GM18498 (cell line): ENCODE results near the gene SERPINA1.
"Not testable (repeated sequence)": the region's sequence is repeated elsewhere in the genome, so short reads cannot be mapped to it uniquely, and the experiment has no call there.

ENCODE experiments used
- ATAC-seq: cut with Tn5 transposase; IDR thresholded peaks from one replicate; pipeline ENCODE4 v1.9.1; 2021; ENCODE audit warnings: mild to moderate bottlenecking, moderate library complexity; ENCODE audit not compliant: unreplicated experiment

Gene SERPINA1

DNA sequence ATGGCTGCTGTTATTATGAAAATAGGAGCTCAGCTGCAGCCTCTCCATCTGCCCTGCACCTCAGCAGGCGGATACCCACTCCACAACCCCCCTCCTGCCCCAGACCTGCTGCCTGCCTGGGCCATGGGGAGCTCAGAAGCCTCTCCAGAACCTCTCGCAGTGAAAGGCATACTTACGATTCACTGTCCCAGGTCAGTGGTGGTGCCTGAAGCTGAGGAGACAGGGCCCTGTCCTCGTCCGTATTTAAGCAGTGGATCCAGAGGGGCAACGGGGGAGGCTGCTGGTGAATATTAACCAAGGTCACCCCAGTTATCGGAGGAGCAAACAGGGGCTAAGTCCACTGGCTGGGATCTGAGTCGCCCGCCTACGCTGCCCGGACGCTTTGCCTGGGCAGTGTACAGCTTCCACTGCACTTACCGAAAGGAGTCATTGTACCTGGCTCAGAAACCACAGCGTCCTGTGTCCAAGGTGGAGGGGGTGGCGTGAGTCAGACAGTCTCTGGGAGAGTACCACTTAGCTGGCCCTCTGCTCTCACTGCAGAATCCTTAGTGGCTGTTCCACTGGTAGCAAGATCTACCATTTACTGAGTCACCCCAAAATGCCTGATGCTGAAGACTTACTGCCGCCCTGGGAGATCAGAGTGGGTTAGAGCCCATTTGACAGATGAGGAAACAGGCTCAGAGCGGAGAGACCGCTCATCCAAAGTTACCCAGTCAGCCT lies at the start of gene SERPINA1:
Gene SERPINA1 (minus strand): TSS at position 219 of the 720 bp plus-strand sequence. CDS start 5,365 bp downstream, outside the sequence.
- ATAC-seq: no peak

DNA sequence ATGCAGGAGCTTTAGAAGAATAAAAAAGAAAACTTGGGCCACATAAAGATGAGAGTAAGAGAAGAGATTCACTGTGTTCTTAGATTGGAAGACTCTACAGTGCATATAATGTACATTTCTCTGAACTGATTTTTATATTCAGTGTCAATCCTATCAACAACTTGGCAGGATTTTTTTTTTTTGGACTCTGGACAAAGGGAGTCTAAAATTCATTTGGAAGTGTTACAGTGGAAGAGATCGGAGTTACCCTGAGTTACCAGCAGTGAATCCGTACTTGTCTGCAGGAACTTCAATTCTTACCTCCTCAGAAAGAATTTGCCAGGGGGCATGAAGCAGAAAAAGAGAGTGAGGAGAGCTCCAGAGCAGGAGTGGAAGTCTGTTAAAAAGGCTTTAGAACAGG lies 40.2 kb upstream of the SERPINA1 start:
- no peak for ATAC-seq

DNA sequence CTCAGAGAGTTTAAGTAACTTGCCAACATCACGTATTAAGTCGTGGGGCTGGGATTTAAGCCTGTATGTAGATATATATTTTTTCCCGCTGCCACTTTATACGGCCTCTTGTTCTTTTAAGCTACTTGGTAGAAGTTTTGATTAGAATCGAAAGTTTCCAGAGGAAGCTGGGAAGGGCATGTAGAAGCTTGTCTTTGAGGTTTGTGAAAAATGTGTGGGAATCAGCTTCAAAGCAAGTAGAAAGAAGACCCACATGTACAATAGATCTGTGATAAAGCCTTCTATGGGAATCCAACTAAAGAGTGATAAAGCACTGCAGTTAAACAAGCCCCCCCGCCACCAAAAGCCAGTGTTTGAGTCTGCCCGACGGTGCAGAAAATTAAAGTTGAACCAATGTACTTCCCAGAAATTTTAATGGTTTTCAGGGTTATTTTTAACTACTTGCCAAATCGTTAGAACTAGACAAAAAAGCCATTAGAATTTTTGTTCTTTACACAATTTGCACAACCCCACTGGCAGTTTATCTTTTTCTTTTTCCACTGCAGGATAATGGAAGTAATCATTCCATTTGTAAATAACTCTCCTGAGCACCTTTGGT lies 38.7 kb upstream of the SERPINA1 start:
- no peak for ATAC-seq

DNA sequence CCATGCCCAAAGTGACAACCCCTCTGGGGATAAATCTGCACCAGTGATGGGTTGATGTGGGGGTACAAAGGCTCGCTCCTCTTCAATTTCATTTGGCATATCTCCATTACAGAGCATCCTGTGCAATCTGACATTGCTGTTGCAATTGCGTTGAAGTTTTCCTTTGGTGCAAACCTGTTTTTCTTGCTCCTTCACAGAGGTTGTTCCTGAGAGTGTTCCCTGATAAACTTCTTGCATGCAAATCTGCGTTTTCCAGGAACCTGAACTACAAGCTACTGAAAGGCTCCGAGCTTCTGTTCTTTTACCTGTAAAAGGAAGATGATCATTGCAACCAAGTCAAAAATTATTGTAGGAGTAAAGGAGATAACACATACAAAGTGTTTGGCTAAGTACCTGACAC lies 38.1 kb upstream of the SERPINA1 start:
- ATAC-seq: no peak

DNA sequence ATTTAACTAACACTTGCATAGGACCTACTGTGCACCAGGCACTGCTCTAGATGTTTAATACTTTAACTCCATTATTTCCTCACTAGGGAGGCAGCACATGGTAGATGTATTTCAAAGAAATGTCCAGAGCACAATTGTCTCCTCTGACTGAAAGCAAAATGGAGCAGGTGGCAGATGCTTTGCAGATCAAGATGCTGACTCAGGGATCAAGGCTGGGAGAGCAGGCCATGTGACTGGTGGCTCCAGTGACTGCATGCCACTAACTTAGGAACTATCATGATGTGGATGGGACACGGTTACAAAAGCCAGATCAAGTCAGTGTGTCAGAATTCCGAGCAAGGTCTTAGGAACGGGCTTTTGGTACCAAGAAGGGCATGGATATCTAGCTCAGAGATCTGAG lies 36.0 kb upstream of the SERPINA1 start:
- ATAC-seq: no peak

DNA sequence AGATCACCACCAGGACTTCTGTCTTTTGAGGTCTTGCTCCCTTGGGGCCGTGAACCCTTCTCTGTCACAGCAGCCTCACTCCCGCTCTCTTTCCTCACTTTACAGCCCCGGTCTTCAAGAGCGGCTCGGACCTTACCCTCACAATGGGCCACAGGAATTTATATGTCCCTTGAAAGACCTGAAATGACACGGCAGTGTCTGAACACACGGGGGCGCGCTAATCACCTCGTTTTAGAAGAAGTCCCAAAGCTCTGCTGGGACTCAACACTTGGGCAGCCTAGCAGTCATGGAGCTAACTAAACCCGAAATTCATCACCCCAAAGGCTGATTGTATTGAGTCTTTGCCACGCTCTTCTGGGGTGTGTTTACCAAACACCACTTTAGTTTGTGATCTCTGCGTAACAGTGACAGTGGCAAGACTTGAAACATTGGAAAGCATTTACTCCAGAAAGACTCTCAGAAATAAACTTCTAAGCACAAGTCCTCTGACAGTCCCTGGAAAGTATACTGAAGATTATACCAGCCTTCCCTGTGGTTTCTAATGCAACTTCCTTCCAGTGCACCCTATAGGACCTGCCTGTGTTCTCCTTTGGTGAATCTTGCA lies 35.2 kb upstream of the SERPINA1 start:
- ATAC-seq: no peak

DNA sequence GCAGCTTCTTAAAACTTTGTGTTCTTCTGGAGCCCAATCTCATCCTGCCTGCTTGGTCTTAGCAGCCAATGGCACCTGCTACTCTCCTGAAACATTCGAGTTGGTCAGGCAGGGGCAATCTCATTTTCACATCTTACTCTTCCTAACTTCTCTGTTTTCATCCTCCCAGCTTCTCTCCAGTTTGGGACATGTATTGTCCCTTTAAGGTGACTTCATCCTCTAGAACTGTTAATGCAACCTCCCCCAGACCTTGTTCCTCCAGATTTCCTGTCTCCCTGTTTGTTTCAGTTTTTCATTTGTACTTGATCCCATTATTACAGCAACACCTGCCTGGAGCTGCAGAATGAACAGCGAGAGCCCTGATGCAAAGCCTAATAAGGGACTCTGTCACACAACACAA lies 32.9 kb upstream of the SERPINA1 start:
- ATAC-seq: no peak

DNA sequence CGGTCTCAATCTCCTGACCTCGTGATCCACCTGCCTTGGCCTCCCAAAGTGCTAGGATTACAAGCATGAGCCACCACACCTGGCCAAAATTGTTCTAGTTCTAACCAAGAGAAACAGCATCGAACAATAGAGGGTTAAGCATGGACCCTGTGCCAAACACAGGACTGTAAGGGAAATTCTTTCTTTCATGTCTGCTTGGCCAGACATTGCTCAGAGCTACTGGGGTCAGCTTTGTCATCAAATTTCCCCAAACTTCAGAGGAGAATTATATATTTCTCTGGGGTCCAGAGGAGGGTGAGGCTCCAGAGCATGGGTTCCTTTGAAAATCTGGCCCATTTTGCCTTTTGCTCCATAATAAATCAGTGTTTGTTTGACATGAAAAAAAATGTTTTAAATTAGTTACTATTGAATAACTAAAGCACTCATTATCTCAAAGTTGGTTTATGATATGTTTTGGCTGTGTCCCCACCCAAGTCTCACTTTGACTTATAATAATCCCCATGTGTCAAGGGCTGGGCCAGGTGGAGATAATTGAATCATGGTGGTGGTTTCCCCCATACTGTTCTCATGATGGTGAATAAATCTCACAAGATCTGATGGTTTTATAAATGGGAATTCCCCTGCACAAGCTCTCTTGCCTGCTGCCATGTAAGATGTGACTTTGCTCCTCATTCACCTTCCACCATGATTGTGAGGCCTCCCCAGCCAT lies 29.2 kb upstream of the SERPINA1 start:
- not testable (repeated sequence) for ATAC-seq

DNA sequence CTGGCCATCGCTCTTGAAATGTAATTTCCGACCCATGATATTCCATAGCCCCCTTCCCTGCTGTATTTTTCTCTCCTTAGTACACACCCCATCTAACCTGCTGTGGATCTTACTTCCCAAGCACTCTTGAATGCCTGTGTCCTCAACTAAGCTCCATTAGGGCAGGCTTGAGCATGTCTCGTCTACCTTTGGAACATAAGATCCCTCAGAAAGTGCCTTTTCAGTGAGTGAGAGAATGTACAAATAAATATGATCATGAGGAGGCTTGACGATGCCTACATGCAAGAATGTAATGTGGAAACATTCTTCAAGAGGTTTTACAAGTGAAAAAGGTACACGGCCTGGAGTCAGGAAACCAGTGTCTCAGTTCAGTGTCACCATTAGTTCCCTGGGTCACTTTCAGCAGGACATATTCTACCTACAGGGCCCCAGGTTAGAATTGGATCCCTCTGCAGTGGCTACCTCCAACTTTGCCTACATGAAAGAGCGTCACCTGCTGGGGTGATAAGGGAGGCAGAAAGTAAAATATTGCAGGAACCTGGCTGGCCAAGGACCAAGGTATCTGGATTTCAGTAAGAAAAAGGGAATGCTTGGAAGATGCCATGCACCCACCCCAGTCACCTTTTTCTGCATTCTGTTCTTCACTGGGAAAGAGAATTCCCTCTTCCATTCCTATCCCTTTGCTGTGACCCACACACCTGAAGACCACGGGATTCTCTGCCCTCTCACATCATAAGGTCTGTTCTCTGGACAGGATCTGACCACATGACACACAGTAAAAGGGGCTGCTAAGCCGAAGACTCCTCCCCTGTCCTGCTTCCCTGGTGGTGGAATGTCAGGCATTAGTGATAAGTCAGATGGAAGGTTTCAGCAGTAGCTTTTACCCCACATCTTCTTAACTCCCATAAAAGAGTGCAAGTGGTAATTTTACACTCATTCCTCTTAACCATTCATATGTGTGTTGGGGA lies 24.6 kb upstream of the SERPINA1 start:
- no peak for ATAC-seq

DNA sequence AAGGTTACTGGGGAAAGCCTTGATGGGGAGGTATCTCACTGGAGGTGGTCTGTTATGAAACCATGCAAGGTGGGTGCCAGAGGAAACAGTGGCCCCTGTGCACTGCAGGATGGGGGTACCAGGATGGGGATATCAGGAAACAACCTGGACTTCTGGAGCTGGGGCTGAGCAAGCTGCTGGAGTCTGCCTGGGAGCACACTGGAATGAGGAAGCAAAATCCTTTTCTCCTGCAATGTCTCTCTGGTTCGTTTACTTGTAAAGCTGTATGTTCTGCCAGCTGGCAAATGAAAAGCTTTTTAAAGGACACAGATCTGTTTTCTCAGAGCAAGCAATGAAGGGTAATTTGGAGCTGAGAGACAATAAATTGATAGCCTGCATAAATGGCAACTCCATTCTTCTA lies 23.2 kb upstream of the SERPINA1 start:
- no peak for ATAC-seq

DNA sequence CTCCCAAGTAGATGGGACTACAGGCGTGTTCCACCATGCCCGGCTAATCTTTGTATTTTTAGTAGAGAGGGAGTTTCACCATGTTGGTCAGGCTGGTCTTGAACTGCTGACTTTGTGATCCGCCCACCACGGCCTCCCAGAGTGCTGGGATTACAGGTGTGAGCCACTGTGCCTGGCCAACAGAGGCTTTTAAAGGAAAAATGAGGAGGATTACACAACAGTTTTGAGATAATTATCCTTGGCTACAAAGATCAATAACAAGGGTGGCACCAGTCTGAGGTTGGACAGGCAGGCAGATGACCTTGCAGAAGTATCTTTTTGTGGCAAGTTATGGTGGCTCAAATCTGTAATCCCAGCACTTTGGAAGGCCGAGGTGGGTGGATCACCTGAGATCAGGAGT lies 21.0 kb upstream of the SERPINA1 start:
- ATAC-seq: not testable (repeated sequence)

DNA sequence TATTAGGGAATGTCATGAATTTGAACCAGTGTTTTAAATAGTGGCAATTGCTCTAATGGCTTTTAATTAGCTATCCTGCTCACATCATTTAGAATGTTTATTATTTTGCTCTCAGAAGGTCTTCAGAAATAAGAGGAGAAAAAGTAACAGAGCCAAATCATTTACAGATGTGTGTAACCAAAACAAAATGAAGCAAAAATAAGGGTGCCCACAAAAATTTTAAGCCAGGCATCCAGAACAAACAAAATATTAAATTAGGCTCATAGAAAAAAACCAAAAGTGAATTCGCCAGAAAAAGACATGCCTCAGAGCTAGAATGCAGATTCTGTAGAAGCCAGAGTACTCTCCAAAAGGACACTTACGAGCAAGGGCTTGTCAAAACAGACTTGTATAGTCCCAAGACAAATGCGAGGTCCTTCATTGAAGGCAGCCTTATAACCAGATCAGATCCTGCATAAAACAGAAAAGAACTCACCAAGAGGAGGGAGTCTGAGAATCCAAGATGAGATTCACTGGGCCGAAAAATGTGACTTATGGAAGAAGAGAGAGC lies 20.2 kb upstream of the SERPINA1 start:
- ATAC-seq: no peak

DNA sequence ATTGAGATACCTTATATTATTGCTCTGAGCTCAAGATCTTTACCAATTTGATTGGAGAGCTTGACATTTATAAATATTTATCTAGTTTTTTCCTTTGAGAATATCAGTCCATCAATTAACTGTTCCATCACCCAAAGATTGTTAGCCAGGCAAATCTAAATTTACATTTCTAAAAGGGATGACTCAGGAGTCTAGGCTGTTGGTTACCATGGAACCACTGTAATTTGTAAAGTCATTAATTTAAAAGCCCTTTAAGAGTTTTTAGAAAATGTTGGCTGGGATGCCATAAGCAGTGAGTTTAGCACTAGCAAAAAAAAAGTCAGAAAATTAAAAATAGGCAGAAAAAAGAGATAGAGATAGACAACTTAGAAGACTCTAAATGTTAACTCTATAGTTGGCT lies 19.5 kb upstream of the SERPINA1 start:
- ATAC-seq: no peak

DNA sequence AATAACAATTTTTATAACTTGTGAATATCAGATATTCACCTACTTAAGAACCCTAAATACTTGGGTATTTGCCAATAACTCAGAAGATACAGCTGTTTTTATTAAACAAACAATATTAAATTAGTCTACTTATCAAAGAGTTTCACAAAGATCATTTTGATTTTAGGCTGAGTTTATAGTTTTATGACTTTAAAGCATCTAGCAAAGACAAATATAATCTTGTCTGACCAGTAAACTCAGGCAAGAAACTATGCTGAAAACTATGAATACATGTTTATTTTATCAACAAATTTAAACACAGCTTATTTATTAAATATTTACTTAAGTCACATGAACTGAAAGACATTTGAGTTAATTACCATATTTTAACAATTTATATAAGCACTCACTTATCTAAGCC lies 18.5 kb upstream of the SERPINA1 start:
- ATAC-seq: no peak

DNA sequence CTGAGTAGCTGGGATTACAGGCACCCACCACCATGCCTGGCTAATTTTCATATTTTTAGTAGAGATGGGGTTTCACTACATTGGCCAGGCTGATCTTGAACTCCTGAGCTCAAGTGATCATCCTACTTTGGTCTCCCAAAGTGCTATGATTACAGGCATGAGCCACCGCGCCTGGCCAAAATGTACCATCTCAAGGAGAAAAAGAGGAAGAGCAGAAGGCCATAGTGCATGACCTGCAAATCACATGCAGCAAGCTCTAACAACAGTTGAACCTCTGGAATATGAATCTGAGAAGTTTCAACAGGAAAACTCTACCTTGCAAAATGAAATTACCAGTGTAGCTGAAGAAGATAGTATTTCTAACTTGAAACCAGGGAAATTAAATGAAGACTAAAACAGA lies 17.1 kb upstream of the SERPINA1 start:
- no peak for ATAC-seq

DNA sequence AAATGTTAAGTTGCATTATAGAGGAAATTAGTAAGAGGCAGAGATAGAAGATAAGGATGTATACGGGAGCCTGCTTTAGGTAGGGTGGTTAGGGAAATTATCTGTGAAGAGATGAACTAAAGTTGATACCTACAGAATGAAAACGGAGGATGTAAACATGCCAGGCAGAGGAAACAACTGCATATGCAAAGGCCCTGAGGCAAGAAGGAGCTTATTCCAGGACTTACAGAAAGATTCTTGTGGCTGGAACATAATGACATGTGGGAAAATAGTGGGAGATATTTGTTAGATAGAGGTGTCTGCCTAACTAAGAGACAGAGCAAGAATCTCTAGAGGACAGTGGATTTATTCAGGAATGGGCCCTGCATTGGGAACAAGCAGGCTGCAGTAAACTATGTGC lies 16.2 kb upstream of the SERPINA1 start:
- no peak for ATAC-seq

DNA sequence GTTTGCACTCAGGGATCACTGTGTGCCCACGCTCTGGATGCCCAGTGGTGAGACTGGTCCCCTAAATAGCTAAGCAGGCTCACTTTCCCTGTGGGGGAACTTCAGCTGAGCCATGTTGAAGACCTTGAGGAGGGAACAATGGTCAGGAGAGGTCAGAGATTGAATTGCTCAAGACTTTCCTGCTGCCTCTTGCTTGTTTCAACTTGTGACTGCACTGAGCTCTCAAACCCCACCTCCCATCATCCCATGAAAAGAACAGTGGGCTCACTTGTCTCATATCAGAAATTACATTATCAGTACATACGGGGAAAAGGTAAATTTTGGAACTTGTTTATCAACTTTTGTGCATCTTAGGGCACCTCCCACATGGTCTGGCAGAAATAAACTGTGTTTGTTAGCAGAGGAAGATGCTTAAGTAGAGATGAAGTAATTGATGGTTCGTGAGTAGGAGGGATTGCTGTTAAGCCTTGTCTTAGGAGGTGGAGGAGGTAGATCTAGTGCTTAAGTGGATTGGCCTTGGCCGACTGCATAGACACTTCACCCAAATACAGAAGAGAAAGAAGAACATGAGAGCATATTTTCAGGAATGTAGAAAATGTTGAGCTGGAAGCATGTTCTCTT lies 15.0 kb upstream of the SERPINA1 start:
- no peak for ATAC-seq

DNA sequence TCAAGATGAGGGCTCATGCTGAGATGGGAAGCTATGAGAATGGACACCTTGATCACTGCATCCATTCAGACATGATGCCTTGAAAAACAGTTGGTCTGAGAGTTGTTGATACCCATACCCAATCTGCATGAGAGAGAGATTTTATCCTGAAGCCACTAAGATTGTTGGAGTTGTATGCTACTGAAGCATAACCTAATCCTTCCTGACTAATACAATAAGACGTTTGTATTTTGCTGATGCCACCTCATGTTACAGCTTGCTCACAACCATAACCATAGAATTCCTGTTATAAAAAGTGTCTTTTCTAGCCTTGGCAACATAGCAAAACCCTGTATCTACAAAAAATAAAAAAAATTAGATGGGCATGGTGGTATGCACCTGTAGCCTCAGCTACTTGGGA lies 12.7 kb upstream of the SERPINA1 start:
- no peak for ATAC-seq

DNA sequence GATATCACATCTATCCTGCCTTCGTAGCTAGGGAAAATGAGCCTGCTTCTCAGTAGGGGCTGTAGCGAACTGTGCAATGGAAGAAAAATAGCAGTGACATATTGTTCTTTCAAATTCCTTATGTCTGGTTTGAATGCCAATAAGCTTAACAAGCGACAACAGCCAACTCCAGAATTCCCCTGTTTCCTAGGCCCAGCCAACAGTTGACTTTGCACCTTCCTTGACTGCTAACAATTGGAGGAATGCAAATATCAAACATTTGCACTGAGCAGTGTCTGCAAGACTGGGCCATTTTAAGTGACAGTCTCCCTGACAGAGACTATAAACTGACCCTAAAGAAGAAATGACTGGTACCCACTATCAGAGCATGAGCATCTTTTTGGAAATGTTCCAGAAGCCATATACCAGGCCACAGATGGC lies 12.0 kb upstream of the SERPINA1 start:
- ATAC-seq: no peak

DNA sequence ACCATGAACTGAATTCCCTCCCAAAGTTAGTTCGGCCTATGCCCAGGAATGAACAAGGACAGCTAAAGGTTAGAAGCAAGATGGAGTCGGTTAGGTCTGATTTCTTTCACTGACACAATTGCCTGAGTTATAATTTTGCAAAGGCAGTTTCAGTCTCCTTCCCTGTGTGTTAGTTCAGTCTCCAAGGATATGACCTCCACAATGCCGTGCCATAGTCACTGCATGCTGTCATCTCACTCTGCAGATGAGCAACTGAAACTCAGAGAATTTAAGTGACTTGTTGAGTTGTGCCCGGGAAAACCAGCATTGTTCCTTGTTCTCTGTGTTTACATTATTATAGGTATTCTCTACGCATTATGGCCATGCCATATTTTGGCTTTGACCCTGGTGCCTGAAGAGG lies 10.1 kb upstream of the SERPINA1 start:
- ATAC-seq: no peak
